Measurements from ENCODE around the gene RCC1.
"Not testable (repeated sequence)": the region's sequence is repeated elsewhere in the genome, so short reads cannot be mapped to it uniquely, and the experiment has no call there.

Gene RCC1

GRCh38 chr1:28505406-28506187 lies at the start of gene RCC1:
RCC1 (plus strand) TSS chr1:28506043; CDS start chr1:28529867, 23,824 bp downstream.
- peak; percentile 84 to 88 for DNase-seq (ENCODE audit: low read depth in 2 of 2, low spot score in 1 of 2)

GRCh38 chr1:28456078-28456477 lies 49.8 kb upstream of the RCC1 start:
- no peak for DNase-seq (ENCODE audit: low read depth in 2 of 2, low spot score in 1 of 2)

- no peak for DNase-seq (ENCODE audit: low read depth in 2 of 2, low spot score in 1 of 2)
Measured at GRCh38 chr1:28457678-28458077, 48.2 kb upstream of the RCC1 start.

- no peak for DNase-seq (ENCODE audit: low read depth in 2 of 2, low spot score in 1 of 2)
Measured at GRCh38 chr1:28458237-28459228, 47.3 kb upstream of the RCC1 start.

GRCh38 chr1:28466226-28466778 lies 39.5 kb upstream of the RCC1 start:
- no peak for DNase-seq (ENCODE audit: low read depth in 2 of 2, low spot score in 1 of 2)

GRCh38 chr1:28470146-28470545 lies 35.7 kb upstream of the RCC1 start:
- DNase-seq (ENCODE audit: low read depth in 2 of 2, low spot score in 1 of 2), result no peak

- not testable (repeated sequence) for DNase-seq (ENCODE audit: low read depth in 2 of 2, low spot score in 1 of 2)
Measured at GRCh38 chr1:28479497-28479896, 26.3 kb upstream of the RCC1 start.

- no peak for DNase-seq (ENCODE audit: low read depth in 2 of 2, low spot score in 1 of 2)
Measured at GRCh38 chr1:28480308-28480707, 25.5 kb upstream of the RCC1 start.

- no peak for DNase-seq (ENCODE audit: low read depth in 2 of 2, low spot score in 1 of 2)
Measured at GRCh38 chr1:28482138-28482537, 23.7 kb upstream of the RCC1 start.

- DNase-seq (ENCODE audit: low read depth in 2 of 2, low spot score in 1 of 2), result no peak
Measured at GRCh38 chr1:28482702-28483101, 23.1 kb upstream of the RCC1 start.

- DNase-seq (ENCODE audit: low read depth in 2 of 2, low spot score in 1 of 2), result no peak
Measured at GRCh38 chr1:28494737-28495136, 11.1 kb upstream of the RCC1 start.

- DNase-seq (ENCODE audit: low read depth in 2 of 2, low spot score in 1 of 2), result no peak
Measured at GRCh38 chr1:28499553-28499952, 6.3 kb upstream of the RCC1 start.

GRCh38 chr1:28501925-28502324 lies 3.9 kb upstream of the RCC1 start:
- DNase-seq (ENCODE audit: low read depth in 2 of 2, low spot score in 1 of 2), result no peak

GRCh38 chr1:28503117-28503516 lies 2.7 kb upstream of the RCC1 start:
- no peak for DNase-seq (ENCODE audit: low read depth in 2 of 2, low spot score in 1 of 2)

GRCh38 chr1:28506907-28507246 lies 1.0 kb downstream of the RCC1 start:
- DNase-seq (ENCODE audit: low read depth in 2 of 2, low spot score in 1 of 2), result no peak

GRCh38 chr1:28507247-28507645 lies 1.4 kb downstream of the RCC1 start:
- no peak for DNase-seq (ENCODE audit: low read depth in 2 of 2, low spot score in 1 of 2)

- DNase-seq (ENCODE audit: low read depth in 2 of 2, low spot score in 1 of 2), result no peak
Measured at GRCh38 chr1:28507646-28508434, 2.0 kb downstream of the RCC1 start.

GRCh38 chr1:28508435-28508754 lies 2.6 kb downstream of the RCC1 start:
- DNase-seq (ENCODE audit: low read depth in 2 of 2, low spot score in 1 of 2), result no peak

GRCh38 chr1:28509705-28510272 lies 3.9 kb downstream of the RCC1 start:
- no peak for DNase-seq (ENCODE audit: low read depth in 2 of 2, low spot score in 1 of 2)

GRCh38 chr1:28510273-28510969 lies 4.6 kb downstream of the RCC1 start:
- DNase-seq (ENCODE audit: low read depth in 2 of 2, low spot score in 1 of 2), result no peak
